ENCODE measurements around the gene DLX1. TPM values are rescaled to one million over a fixed set of nuclear protein-coding genes. Genes with fewer than 3 reads are reported as not detected.

Gene DLX1
- total and polyA plus RNA-seq, 4 donors: not detected

- no peak for TF ChIP-seq HNF4G (IDR thresholded peaks at IDR 0.05)
- TF ChIP-seq RAD21 (IDR thresholded peaks at IDR 0.05): no peak
- no peak for TF ChIP-seq TAF1 (conservative IDR thresholded peaks at IDR 0.05)
- TF ChIP-seq FOXA1 (IDR thresholded peaks at IDR 0.05): no peak
Measured at GRCh38 chr2:172048508-172049503, 36.5 kb upstream of the DLX1 start (continued).

- no peak for DNase-seq (ENCODE audit: low spot score)
- H3K27me3 ChIP-seq (ENCODE audit: control insufficient read depth in 4 of 4, insufficient read depth in 4 of 4, low read length in 3 of 4): no peaks in the 10 kb centered on the region
- no peak overlapping the region for H3K9ac ChIP-seq (ENCODE audit: low read depth in 1 of 2, low read length in 2 of 2)
- no peak for TF ChIP-seq SP1 (IDR thresholded peaks at IDR 0.05)
- TF ChIP-seq FOXA1 (IDR thresholded peaks at IDR 0.05): no peak
- TF ChIP-seq ZBTB33 (IDR thresholded peaks at IDR 0.05): no peak
- no peak for TF ChIP-seq TAF1 (conservative IDR thresholded peaks at IDR 0.05)
- TF ChIP-seq NR2F2 (IDR thresholded peaks at IDR 0.05): no peak
- no peak for TF ChIP-seq HNF4A (conservative IDR thresholded peaks at IDR 0.05)
- TF ChIP-seq ATF3 (IDR thresholded peaks at IDR 0.05): no peak
- TF ChIP-seq RXRA (IDR thresholded peaks at IDR 0.05): no peak
- no peak for TF ChIP-seq CTCF (IDR thresholded peaks at IDR 0.05; ENCODE audit: low read depth, low read length, missing input control)
- TF ChIP-seq REST (IDR thresholded peaks at IDR 0.05): no peak
- TF ChIP-seq GABPA (IDR thresholded peaks at IDR 0.05 in 1 of 2, conservative IDR thresholded peaks at IDR 0.05 in 1 of 2): no peak
- H3K4me3 ChIP-seq (ENCODE audit: low read depth in 1 of 3, low read length in 3 of 3): no peak overlapping the region
- no peaks in the 10 kb centered on the region for H3K36me3 ChIP-seq (ENCODE audit: control insufficient read depth in 4 of 4, insufficient read depth in 3 of 4, low read depth in 1 of 4, low read length in 3 of 4)
- H3K27ac ChIP-seq (ENCODE audit: low read depth in 1 of 2, low read length in 2 of 2): no peak overlapping the region
- 87% methylated on average over 2 of the region's 2 CpGs for WGBS
- no peaks in the 10 kb centered on the region for H3K9me3 ChIP-seq (ENCODE audit: control insufficient read depth in 4 of 4, low read length in 3 of 4)
- peaks cover 0 to 23% (median 15%) of the 10 kb centered on the region in 4 donors for H3K4me1 ChIP-seq (ENCODE audit: control insufficient read depth in 4 of 4, insufficient read depth in 4 of 4, low read length in 3 of 4)
Measured at GRCh38 chr2:172049567-172050120, 35.7 kb upstream of the DLX1 start.
